Transverse colon (tissue), 3 donors: ENCODE data around the gene LRRC7.

Source experiments
- POLR2A ChIP-seq: fragments of 450-650 bp; IDR thresholded peaks from one replicate; pipeline ENCODE4 v1.6.1; 2016; ENCODE audit warnings: antibody characterized with exemption, mild to moderate bottlenecking, moderate library complexity
- TF ChIP-seq, protein P1 (sequence below), 5 experiments: fragments of 200-600 bp in 3 of 5; fragments of 450-650 bp in 2 of 5; sonication (generic) in 3 of 5; IDR thresholded peaks; 1 replicate in 2 of 5; 2 replicates in 3 of 5; pipeline ENCODE4 v1.5.1; 2016 to 2017; ENCODE audit warnings: antibody characterized with exemption in 5 of 5, inconsistent platforms in 3 of 5, mild to moderate bottlenecking in 2 of 5, moderate library complexity in 1 of 5

- TF ChIP-seq, protein P1, sequence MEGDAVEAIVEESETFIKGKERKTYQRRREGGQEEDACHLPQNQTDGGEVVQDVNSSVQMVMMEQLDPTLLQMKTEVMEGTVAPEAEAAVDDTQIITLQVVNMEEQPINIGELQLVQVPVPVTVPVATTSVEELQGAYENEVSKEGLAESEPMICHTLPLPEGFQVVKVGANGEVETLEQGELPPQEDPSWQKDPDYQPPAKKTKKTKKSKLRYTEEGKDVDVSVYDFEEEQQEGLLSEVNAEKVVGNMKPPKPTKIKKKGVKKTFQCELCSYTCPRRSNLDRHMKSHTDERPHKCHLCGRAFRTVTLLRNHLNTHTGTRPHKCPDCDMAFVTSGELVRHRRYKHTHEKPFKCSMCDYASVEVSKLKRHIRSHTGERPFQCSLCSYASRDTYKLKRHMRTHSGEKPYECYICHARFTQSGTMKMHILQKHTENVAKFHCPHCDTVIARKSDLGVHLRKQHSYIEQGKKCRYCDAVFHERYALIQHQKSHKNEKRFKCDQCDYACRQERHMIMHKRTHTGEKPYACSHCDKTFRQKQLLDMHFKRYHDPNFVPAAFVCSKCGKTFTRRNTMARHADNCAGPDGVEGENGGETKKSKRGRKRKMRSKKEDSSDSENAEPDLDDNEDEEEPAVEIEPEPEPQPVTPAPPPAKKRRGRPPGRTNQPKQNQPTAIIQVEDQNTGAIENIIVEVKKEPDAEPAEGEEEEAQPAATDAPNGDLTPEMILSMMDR (IDR thresholded peaks at IDR 0.05), result no peak
- TF ChIP-seq POLR2A, result no peak
These were observed 431.1 kb downstream of the LRRC7 start for GRCh38 chr1:69998847-69999246.
